ENCODE measurements around the gene PRM3. TPM values are rescaled to one million over a fixed set of nuclear protein-coding genes. Genes with fewer than 3 reads are reported as not detected.

PRM3 gene, protein sequence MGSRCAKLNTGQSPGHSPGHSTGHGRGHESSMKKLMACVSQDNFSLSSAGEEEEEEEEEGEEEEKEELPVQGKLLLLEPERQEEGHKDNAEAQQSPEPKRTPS
- not detected in 2 replicates for total RNA-seq

DNA sequence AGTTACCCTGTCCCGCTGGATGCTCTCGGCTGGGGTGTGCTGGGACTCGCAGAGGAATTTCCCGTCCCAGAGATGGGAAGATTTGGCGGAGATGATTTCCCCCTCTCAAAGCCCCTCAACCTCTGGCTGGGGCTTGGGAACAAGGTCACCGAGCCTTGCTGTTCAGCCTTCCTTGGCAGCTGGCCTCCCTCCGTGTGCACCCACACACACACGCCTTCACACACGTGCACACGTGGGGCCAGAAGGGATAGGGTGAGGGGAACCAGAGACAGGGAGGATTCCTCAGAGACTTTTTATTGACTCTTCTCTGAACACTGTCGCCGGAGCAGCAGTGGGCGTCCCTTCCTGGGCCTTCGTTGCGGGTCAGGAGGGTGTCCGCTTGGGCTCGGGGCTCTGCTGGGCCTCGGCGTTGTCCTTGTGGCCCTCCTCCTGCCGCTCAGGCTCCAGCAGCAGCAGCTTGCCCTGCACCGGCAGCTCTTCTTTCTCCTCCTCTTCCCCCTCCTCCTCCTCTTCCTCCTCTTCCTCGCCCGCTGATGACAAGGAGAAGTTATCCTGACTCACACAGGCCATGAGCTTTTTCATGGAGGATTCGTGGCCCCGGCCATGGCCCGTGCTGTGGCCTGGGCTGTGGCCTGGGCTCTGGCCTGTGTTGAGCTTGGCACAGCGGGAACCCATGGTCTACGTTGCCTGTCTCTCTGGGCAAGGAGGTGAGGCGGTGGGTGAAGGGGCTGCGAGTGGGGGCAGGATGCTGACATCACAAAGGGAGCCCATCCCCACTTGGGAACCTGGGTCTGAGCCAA is at the start of gene PRM3:
TSS of gene PRM3 (minus strand) at position 709 of the 800 bp plus-strand sequence. CDS start at position 675, 34 bp downstream.

DNA sequence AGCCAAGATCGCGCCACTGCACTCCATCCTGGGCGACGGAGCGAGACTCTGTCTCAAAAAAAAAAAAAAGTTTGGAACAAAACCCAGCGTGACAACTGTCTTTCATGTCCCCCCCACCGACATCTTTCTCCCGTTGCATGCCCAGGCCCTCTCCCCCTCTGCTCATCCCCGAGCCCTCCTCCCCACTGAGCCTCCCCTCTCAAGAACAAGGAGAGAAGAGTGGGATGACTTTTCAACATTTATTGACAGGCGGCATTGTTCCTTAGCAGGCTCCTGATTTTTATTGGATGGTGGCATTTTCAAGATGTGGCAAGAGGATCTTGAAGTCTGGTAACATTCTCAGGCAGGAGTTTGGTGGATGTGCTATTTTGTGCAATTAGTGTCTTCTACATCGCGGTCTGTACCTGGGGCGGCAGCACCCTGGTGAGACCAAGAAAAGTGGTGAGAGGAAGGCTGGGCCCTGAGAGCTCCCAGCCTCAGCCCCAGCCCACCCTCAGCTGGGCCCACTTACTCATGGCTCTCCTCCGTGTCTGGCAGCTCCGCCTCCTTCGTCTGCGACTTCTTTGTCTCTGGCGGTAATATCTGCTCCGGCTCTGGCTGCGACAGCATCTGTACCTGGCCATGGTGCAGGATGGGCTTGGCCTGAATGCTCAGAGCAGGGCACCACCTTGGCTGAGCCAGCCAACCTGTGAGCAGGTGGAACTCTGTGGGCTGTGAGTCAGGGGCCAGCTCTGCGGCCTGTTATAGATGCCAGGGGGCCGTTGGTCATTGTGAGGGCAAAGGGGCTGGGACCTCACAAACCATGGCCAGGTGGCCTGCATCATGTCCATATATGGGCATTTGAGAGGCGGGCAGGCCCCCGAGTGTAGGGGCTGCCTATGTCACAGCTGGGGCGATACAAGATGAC is 7.4 kb upstream of the PRM3 start, which contains the start of gene PRM1:
TSS of gene PRM1 (minus strand) at position 715 of the 907 bp plus-strand sequence. CDS start at position 623, 92 bp downstream.

DNA sequence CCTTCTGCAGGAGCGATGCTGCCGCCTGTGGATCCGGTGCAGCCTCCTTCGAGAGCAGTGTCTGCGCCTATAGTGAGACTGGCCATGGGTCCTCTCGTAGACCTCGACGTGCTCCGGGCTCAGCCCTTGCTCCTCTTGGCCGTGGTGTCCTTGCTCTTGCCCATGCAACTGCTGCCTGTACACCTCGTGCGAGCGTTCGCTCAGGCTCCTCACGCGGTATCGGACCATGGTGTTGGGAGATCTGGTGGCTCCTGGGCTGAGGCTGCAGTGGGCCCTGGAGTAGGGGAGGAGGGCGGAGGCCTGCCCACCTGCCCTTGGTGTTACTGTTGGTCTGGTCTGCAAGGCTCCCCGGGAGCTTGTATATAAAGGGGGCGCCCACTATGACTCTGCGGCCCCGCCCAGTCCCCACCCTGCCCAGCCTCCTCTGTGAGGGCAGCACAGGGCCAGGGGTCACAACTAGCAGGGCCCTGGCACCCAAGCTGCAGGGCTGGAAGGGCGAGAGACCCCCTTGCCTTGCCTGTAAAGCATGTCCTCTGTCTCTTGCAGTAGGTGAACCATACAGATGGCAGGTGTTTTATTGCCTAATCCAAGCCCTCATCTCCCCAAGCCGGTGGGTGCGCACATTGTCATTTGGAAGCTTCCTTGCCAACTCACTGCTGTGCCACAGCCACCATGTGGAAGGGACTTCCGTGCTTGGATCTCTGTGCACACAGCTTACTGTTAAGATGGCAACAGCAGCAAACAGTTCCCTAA is 2.9 kb upstream of the PRM3 start, which contains the start of gene PRM2:
TSS of gene PRM2 (minus strand) at position 338 of the 753 bp plus-strand sequence. CDS start at position 228, 110 bp downstream.

GRCh38 chr16:11268921-11269375 is 4.5 kb downstream of the PRM3 start, which contains the start of gene TNP2:
Gene TNP2, minus strand, starts transcription at chr16:11269325. Its CDS starts 63 bp downstream, at chr16:11269262.

DNA sequence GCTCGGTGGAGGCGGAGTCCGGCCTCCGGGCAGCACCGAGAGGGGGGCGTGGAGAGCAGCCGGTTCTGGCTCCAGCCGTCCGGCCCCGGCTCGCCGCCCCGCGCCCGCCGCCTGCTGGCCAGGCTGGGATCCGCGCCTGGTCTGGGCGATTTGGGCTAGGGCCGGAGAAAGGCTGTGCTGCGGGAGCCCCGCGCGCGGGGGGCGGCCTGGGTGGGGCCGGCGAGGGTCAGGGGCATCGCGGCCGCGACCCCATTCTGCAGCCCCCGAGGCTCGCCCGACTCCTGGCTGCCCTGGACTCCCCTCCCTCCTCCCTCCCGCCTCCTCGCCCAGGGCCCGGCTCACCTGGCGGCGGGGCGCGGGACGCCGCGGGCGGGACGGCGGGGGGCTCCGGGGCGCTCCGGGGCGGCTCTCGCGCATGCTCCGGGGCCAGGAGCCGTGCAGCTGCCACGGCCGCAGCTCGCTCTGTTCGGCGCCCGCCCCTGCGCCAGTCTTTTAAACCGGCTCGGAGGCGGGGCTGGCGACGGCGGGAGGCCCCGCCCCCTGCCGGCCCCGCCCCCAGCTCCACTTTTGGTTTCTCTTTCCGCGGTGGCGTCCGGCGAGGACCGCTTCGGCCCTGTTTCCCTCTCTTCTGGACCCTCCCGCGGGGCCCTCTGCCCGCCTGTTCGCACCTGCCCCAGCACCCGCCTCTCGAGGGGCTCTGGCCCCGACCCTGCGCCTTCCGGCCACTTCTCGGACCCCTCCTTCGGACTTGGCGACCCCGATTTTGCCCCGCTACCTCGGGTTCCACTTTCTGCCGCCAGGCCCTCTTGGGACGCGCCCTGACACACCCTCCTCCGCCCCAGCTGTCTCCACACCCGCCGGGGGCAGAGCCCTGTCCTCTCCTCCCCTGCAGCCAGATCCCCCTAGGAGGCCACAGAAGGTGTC is 17.4 kb downstream of the PRM3 start, which contains the start of gene SOCS1:
TSS of gene SOCS1 (minus strand) at position 468 of the 924 bp plus-strand sequence. CDS start 726 bp downstream, outside the sequence.

Other genes with a start within 250 kb of the PRM3 start
- 2.4 and 3.1 TPM in 2 replicates for gene SOCS1, start 17.4 kb downstream of the PRM3 start, total RNA-seq
- not detected in 2 replicates for gene TNP2, start 4.3 kb downstream of the PRM3 start, total RNA-seq
- not detected in 2 replicates for gene PRM2, start 2.9 kb upstream of the PRM3 start, total RNA-seq
- not detected in 2 replicates for gene PRM1, start 7.7 kb upstream of the PRM3 start, total RNA-seq
- gene RMI2, start 71.8 kb upstream of the PRM3 start, total RNA-seq: 1.4 and 1.5 TPM in 2 replicates

All from smooth muscle cell of bladder (primary cell).